GM12892 (cell line): ENCODE results near the gene DENND2A.

ENCODE experiments used
- POLR2A ChIP-seq: IDR thresholded peaks from 2 replicates; pipeline ENCODE4 v1.6.1; 2011; ENCODE audit warnings: low read depth, low read length, control low read depth
- TAF1 ChIP-seq: IDR thresholded peaks from 2 replicates; pipeline ENCODE4 v1.6.1; 2011; ENCODE audit warnings: low read depth, mild to moderate bottlenecking, control low read depth, low read length, borderline replicate concordance

DNA sequence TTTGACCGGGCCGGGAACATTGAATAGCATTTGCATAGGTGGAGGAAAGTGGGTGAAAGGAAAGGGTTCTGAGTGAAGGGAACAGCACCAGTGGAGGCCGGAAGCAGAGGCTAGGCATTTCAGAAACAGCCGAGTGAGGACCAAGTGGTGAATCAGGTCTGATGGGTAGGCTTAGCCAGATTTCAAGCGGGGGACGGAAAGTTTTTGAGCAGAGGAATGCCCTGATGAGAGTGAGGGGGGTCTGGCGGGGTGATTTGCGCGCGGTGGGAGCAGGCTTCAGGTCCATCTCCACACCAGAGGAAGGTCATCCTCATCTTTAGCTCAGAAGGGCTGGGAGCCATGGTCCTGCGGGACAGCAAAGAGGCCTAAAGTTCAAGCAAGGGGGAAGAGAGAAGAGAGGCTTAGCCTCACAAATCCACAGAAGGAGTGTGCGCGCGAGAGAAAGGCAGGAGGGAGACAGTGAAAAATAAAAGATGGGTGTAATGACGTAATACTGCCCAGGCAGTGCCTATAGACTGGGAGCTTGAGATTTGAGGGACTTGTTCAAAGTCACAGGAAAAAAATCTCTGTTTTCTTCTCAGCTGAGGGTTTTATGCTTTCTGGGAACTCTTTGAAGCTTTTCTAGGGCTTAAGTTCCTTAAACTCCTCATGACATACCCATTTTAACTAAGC lies 1.0 kb upstream of the DENND2A start:
- TF ChIP-seq POLR2A (no peak), TAF1 (no peak)
